Measurements from ENCODE around the gene ITGB1BP2.
"Not testable (repeated sequence)": the region's sequence is repeated elsewhere in the genome, so short reads cannot be mapped to it uniquely, and the experiment has no call there.

Gene ITGB1BP2
- total RNA-seq = 2.1 reads per million in 2 experiments

DNA sequence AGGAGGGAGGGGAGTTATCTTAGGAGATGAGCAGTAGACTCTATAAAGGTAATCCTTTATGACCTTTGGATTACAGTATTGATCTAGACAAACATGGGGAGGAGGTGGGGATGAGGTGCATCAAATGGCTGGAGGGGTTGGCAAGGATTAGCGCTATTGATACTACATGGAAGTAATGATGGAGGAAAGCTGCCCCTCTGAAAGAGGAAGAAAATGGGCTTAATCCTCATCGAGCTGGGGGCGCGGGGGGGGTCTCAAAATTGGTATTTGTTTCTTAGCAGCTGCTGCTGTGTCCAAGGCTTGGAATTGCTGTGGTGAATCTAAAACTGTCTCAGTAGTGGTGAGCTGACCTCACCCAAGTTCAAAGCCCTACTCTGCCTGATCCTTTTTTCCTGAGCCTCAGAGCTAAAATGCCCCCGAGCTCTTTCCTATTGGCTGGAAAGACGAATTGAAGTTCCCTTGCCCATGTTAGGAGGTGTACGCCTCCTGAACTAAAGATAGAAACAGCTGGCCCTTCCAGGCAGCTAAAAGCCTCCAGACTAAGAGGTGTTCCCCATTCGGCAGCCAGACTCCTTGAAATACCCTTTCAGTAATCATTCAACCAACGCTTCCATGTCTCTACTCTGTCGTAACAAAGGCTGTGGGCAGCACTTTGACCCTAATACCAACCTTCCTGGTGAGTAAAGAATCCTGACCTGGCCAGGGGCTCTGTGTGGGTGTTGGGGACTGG, at the start of gene ITGB1BP2:
ITGB1BP2 (plus strand) TSS at position 556 of the 730 bp plus-strand sequence; CDS start at position 613, 57 bp downstream.
- DNase-seq (ENCODE audit: low read depth) = no peak

DNA sequence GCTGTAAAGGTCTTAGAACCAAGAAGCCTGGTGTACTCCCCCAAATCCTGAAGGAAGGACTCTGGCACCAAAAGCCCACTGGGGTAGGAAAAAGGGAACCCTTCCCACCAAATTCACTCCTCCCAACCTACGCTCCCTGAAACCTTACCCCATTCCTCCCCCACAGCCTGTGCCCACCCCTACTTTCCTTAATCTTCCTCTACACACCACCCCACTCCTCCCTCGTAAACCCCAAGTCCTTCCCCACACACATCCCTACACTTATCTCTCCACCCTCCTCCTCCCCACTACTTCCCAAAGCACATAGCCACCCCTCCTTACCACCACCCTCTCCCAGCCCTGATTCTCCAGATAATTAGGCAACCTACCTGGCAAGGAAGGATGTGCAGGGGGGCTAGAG, 49.3 kb upstream of the ITGB1BP2 start:
- no peak for DNase-seq (ENCODE audit: low read depth)

DNA sequence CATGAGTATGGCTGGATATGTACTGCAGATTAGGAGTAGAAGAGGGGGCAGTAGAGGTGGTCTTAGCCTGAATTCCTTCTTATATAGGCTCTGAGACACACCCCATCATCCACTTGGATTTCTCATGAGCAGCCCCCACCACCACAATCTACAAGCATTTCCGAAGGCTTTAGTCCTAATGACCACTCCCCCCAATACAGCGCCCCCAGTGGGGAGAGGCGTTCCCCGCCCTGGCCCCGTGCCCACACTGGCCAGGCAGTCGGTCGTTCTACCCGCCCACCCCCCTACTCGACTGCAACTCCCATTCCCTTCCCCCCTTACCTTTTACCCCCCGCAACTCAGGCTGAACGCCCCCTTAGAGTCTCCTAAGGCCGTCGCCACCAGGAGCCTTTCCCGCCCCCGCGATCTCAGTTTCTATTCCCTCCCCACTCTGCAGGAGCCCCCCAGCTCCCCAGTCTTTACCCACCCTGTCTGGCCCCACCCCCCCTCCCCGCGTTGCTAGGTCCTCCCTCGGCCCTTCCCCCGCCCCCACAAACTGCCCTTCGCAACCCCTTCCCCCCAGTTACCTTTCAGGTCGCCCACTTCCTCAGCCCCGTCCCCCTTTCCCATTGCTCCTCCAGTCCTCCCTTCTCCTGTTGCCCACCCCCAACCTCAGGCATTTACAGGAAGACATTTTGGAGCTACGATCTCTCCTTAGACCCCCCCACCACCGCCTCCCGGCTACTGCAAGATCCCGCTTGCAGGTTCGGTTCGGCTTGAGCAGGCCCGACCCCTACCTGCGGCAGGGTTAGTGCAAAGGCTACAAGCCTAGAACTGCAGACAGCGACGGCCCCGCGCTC, 48.1 kb upstream of the ITGB1BP2 start:
- DNase-seq (ENCODE audit: low read depth) = no peak

DNA sequence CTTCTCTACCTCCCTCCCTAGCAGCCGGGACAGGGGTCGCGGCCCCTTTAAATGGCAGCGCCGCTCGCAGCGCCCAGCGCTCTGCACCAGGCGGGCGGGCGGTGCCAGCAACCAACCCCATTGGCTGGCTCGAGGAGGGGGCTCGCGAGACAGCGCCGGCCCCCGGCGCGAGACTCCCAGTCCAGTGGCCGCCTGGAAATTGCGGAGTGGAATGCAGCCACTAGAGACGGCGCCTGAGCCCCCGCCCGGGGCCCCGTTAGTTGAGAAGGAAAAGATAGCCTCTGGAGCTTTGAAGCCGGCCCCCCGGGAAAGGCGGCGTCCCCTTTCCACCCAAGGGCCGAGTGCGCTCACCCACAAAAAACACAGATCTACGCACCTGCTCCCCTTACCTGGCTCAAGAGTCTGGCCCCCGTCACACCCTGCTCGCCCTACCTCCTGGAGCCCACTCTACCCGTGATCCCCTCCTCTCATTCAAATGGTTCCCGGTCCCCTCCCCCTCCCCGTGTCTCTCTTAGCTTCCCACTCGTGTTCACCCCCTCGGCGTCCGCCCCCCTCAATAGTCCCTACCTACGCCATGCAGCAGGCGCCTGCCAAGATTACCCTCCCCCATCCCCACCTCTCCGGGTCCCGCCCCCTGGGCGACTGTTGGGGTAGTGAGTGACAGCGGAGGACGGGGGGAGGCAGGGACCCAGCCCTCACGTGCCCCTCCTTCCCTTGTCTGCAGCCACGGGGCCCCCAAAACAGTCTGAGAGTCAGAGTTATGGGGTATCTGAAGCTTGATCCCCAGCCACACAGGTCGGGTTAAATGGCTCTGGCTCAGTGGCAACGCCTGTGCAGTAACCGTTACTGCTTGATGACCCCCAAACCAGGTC, 47.2 kb upstream of the ITGB1BP2 start, which contains the start of gene ZMYM3:
ZMYM3 (minus strand) TSS at position 49 of the 872 bp plus-strand sequence. CDS start 885 bp downstream, outside the sequence.
- DNase-seq (ENCODE audit: low read depth) = peak; percentile 68

DNA sequence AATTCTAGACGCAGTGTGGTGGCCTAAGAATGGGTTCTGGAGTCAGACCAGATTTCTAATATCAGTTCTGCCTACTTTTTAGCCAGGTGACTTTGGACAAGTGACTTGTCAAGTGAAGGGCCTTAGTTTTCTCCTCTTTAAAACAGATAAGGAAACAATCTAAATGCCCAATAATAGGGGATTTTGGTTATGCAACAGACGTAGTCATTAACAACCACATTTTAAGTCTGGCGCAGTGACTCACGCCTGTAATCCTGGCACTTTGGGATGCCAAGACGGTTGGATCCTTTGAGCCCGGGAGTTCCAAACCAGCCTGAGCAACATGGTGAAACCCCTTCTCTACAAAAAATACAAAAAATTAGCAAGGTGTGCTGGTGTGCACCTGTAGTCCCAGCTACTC, 45.5 kb upstream of the ITGB1BP2 start:
- no peak for DNase-seq (ENCODE audit: low read depth)

DNA sequence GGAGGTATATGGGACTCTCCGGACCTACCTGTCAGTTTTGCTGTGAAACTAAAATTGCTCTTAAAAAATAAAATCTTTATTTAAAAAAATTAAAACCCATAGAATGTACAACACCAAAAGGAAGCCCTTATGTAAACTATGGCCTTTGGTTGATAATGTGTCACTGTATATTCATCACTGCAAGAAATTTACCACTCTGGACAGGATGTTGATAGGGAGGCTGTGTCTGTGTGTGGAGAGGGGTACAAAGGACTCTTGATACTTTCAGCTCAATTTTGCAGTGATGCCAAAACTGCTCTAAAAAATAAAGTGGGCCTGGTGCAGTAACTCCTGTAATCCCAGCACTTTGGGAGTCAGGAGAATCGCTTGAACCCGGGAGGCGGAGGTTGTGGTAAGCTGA, 44.7 kb upstream of the ITGB1BP2 start:
- no peak for DNase-seq (ENCODE audit: low read depth)

DNA sequence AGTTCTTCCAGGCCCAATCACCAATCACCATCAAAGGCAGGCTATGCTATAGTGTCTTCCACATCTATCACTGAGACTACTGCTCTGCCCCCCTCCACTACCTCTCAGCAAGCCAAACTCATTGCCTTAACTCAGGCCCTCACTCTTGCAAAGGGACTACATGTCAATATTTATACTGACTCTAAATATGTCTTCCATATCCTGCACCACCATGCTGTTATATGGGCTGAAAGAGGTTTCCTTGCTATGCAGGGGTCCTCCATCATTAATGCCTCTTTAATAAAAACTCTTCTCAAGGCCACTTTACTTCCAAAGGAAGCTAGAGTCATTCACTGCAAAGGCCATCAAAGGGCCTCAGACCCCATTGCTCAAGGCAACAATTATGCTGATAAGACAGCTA, 32.9 kb upstream of the ITGB1BP2 start:
- DNase-seq (ENCODE audit: low read depth) = not testable (repeated sequence)

DNA sequence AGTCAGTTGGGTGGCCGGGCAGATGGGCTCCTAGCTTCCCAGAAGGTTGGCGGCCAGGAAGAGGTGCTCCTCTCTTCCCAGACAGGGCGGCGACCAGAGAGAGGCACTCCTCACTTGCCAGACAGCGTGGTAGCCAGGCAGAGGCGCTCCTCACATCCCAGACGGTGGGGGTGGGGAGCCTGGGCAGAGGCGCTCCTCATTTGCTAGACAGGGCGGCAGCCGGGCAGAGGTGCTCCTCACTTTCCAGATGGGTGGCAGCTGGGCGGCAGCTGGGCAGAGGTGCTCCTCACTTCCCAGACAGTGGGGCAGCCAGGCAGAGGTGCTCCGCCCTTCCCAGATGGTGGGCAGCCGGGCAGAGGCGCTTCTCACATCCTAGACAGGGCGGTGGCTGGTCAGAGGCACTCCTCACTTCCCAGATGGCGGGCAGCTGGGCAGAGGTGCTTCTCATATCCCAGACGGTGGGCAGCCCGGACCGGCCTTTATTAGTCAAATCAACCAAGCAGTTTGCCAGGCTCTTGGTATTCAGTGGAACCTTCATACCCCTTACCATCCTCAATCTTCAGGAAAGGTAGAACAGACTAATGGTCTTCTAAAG, 31.7 kb upstream of the ITGB1BP2 start:
- DNase-seq (ENCODE audit: low read depth) = no peak

DNA sequence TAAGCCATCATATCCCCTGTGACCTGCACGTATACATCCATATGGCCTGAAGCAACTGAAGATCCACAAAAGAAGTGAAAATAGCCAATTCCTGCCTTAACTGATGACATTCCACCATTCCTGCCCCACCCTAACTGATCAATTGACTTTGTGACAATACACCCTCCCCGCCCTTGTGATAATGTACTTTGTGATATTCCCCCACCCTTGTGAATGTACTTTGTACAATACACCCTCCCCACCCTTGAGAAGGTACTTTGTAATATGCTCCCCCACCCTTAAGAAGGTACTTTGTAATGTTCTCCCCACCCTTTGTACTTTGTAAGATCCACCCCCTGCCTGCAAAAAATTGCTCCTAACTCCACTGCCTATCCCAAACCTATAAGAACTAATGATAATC, 29.2 kb upstream of the ITGB1BP2 start:
- not testable (repeated sequence) for DNase-seq (ENCODE audit: low read depth)

DNA sequence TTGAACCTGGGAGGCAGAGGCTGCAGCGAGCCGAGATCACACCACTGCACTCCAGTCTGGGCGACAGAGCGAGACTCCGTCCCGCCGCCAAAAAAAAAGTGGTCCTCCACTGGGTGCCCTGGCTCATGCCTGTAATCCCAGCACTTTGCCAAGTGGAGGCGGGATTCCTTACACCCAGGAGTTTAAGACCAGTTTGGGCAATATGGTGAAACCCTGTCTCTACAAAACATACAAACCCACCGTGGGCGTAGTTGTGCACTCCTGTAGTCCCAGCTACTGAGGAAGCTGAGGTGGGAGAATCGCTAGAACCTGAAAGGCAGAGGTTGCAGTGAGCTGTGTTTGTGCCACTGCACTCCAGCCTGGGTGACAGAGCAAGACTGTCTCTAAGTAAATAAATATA, 20.2 kb upstream of the ITGB1BP2 start:
- not testable (repeated sequence) for DNase-seq (ENCODE audit: low read depth)

DNA sequence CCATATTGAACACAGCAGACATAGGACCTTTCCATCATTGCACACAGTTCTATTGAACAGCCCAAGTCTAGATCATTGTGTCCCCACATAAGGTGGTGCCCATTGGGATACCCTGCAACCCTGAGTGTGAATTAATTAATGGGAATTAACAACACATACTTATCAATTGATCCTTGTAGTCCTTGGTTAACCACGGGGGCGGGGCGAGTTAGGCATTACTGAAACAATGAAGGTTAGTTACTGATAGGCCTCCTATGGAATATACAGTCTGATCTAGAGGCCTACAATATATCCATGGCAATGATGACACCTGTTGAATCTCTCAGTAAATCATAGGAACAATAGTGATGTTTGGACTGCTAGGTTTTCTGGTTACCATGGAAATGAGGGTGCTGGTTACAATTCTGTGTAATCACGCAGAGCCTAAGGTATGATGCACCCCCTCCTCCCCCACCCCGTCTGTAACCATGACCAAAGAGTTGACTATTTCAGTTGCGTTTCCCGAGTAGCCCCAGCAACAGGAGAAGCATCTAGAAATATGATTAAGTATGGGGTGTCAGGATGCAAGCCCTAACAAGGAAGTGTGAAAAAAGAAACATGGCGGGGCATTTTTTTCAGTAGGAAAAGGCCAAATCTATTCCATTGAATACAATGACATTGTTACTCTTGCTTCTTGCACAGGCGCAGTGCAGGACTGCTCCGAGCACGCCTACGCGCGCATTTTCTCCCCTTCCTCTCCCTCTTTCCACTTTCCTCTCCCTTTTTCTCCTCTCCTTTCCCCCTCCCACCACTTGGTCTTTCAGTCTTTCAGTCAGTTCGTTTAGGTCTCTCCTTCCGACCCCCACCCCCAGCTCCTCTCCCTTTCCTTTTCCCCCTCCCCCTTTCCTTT, 18.8 kb upstream of the ITGB1BP2 start:
- DNase-seq (ENCODE audit: low read depth) = peak; percentile 23

DNA sequence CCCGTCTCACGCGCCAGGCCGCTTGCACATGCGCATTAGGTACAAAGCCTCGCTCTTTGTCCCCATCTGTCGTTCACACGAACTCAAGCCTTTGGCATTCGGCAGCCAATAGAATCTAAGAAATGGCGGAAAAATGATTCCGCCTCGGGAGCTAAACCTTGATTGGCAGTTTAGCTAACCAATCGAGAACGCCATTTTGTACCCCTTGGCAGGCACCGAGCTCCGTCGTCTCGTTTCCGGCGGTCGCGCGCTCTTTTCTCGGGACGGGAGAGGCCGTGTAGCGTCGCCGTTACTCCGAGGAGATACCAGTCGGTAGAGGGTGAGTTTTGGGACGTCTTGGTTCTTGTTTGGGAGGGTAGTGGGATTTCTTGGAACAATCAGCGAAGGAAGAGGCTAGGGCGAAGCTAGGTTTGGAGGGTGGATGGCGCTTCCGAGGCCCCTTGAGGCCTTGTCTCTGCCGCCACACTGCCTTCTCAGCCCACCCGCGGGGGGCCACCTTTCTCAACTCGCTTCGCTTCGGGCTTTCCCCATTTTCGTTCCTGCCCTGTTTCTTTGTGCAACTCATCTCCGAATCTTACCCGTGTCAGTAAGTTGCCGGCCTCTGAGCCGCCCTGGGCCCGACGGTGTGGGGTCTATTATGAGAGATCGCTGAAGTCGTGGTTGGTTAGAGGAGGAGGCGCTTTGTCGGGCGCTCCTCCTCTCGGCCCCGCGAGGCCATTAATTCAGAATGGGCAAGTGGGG, 18.0 kb upstream of the ITGB1BP2 start, which contains the start of gene NONO:
NONO (plus strand) TSS at position 233 of the 741 bp plus-strand sequence. CDS start 7,003 bp downstream, outside the sequence.
- peak; percentile 79 for DNase-seq (ENCODE audit: low read depth)

DNA sequence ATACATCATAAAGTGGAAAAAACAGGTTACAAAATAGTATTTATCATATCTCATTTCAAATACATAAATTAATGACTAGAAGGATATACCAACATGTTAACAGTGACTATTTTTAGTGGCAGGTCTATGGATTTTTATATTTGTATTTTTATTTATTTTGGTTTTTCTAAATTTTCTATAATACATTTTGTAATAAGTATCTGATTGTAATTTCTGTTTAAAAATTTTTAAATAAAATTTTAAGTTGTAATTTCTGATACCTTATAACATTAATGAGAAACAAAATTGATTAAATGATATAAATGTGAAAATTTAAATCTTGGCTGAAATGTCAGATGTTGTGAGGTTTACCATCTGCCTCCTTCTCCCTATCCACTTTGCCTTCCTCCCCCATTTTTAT, 15.6 kb upstream of the ITGB1BP2 start:
- no peak for DNase-seq (ENCODE audit: low read depth)

DNA sequence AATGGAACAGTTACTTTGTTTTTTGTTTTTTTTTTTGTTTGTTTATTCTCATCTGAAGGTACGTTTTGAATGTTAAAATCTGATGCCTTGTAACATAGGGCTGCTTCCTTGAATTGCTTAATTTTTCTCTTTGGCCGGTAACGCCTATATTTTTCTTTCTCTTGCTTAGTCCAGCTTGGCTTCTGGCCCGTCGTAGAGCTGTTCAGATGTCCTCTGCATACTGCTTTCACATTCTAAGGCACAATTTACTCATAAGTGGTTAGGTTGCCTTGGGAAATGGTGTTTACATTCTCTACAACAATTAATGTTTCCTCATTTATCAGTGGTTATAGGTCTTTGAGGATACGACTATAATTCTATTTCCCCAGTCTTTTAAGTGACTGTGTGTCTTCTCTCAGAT, 10.2 kb upstream of the ITGB1BP2 start:
- no peak for DNase-seq (ENCODE audit: low read depth)

DNA sequence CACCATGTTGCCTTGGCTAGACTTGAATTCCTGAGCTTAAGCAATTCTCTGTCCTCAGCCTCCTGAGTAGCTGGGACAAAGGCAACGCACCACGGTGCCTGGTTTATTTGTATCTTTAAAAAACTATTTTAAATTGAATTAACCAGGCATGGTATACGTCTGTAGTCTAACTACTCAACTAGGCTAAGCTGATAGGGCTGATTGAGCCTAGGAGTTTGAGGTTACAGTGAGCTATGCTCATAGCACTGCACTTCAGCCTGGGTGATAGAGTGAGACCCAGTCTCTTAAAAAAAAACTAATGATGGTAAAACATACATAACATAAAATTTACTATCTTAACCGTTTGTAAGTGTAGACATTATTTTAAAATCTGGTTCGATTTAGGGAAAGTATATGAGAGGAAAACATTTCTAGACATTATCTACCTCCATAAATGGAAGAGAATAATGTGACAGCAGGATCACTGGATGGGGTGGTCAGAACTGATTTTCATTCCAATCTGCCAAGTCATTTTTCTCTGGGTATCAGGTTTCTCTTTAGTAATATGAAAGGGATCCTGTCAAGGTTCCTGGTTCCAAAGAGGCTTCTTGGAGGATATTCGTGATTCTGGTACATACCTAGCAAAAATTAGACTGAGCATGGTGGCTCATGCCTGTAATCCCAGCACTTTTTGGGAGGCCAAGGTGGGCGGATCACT, 8.7 kb upstream of the ITGB1BP2 start:
- no peak for DNase-seq (ENCODE audit: low read depth)

DNA sequence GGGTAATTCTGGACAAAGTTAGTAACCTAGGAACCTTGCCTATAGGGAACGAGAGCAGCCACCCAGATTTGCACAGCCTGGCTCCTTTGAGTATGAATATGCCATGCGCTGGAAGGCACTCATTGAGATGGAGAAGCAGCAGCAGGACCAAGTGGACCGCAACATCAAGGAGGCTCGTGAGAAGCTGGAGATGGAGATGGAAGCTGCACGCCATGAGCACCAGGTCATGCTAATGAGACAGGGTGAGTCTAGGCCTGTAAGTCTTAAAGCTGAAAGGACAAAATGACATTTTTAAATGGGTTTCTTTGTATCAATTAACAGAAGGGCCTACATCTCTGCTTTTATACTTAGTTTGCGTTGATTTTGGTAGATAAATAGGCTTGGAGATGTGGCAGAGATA, 4.7 kb upstream of the ITGB1BP2 start:
- no peak for DNase-seq (ENCODE audit: low read depth)

DNA sequence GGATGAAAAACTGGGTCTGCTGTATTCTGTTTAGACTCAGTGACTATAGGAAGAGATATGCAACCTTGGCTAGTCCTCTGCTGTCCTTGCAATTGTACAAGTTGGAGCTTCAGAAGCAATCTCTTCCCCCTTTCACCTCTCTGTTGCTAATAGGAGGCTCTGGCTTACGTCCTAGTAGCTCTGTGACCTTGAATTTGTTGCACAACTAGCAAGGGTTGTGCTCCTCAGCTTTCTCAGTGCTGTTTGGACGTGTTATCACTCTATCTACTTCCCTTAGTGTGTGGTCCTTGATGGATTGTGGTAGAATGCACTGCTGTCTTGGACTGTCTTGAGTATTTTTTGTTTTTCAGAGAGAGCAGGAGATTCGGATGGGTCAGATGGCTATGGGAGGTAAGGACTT, 3.4 kb upstream of the ITGB1BP2 start:
- DNase-seq (ENCODE audit: low read depth) = no peak

DNA sequence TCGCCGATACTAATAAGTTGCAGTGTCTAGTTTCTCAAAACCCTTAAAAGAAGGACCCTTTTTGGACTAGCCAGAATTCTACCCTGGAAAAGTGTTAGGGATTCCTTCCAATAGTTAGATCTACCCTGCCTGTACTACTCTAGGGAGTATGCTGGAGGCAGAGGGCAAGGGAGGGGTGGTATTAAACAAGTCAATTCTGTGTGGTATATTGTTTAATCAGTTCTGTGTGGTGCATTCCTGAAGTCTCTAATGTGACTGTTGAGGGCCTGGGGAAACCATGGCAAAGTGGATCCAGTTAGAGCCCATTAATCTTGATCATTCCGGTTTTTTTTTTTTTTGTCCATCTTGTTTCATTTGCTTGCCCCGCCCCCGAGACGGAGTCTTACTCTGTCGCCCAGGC, 1.5 kb upstream of the ITGB1BP2 start:
- DNase-seq (ENCODE audit: low read depth) = not testable (repeated sequence)

DNA sequence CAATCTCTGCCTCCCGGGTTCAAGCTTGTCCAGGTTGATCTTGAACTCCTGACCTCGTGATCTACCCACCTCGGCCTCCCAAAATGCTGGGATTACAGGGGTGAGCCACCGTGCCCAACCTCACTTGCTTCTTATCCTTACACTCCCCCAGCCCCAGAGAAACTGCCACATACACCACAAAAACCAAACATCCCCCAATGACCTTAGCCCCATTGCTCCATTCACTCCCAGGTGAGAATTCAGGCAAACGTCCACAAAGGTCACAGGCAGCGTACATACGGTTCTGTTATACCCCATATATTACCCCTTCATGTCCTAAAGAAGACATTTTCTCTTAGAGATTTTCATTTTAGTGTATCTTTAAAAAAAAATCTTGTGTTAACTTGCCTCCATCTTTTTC, 1.1 kb upstream of the ITGB1BP2 start:
- not testable (repeated sequence) for DNase-seq (ENCODE audit: low read depth)
